GM10266 (cell line): ENCODE data around the gene ISCU.

Experiments
- DNase-seq: peaks from one replicate; pipeline ENCODE4 v3.0.0; 2012; ENCODE audit errors: extremely low spot score
- TF ChIP-seq, protein P1 (sequence below): IDR thresholded peaks from 2 replicates; pipeline ENCODE4 v1.5.1; 2012; ENCODE audit warnings: mild to moderate bottlenecking, low read depth; ENCODE audit not compliant: control insufficient read depth, insufficient read depth; ENCODE audit errors: missing control alignments

The ISCU gene

DNA sequence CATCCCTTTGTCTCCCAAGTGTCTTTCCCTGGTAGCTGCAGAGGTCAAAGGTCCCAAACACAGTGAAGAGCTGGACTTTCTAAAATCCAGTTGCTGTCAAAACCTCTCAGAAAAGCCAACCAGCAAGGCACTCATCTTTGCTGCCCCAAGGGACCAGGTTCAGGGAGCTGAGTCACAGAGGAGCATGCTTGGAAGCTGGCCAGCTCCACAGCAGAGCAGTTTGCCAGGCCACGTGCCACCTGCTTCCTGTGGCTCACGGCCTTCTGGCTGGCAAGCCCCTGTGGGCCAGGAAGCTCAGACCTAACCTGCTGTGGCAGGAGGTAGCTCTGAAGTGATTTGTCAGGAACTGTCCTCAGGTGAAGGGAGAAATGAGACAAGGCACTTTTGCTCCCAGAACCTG is 3.6 kb downstream of the ISCU start:
- DNase-seq, result no peak
- TF ChIP-seq, protein P1, sequence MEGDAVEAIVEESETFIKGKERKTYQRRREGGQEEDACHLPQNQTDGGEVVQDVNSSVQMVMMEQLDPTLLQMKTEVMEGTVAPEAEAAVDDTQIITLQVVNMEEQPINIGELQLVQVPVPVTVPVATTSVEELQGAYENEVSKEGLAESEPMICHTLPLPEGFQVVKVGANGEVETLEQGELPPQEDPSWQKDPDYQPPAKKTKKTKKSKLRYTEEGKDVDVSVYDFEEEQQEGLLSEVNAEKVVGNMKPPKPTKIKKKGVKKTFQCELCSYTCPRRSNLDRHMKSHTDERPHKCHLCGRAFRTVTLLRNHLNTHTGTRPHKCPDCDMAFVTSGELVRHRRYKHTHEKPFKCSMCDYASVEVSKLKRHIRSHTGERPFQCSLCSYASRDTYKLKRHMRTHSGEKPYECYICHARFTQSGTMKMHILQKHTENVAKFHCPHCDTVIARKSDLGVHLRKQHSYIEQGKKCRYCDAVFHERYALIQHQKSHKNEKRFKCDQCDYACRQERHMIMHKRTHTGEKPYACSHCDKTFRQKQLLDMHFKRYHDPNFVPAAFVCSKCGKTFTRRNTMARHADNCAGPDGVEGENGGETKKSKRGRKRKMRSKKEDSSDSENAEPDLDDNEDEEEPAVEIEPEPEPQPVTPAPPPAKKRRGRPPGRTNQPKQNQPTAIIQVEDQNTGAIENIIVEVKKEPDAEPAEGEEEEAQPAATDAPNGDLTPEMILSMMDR, result no peak

DNA sequence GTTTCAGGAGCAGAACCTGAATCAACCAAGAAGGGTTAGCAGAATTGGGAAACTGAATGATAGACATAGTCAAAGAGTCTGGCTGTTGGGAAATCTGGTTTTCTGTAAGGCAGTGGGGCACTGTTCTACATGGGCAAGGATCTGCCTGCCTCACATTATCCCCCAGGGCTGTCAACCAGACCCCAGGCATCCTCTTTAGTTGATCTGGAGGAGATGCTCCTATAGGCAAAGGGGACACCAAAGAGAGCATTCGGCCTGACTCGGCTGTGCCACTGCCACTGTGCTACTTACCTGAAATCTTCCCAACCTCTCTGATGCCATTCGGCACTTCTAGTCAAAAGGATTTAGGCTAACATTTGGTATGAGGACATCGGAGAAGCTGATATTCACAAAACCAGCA is 4.1 kb downstream of the ISCU start:
- no peak for DNase-seq
- TF ChIP-seq, protein P1, result no peak

DNA sequence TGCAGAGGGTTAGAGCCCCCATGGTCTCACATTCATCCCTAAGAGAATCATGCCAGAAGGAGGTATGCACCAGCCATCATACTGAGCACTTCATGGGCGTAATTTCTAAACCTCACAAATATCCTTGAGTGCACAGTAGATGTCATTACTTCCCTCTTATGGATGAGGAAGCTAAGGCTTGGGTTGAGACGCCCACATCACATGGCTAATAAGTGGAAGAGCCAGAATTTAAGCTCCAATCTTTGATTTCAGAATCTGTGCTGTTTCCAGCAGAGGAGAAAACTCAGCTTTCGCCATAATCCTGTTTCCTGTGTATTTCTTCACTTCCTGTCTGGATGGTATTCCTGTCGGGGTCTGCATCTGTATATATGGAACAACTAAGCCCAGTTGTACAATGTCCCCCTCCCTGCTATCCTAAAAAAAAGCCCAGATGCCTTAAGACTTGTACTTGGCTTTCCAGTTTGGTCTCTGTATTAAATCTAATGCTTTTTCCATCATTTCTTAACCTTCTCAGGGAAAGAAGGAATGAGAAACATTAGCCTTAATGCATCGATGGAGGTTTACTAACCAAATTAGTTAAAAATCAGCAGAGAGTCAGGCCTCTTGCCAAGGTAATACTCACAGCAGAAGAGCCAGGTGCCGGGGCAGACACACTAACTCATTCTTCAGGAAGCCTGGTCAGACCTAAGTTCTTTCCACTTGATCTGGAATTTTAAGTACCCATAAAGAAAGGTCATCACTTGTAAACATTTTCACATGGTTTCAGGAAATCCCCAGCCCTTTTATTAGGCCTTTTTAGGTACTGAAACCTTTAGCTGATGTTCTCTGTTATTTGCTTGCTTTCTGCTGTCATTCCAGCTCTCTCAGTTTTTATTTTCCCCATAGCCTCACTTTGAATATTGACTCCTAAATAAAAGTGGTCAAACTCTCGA is 5.3 kb downstream of the ISCU start:
- no peak for DNase-seq
- TF ChIP-seq, protein P1, result no peak

DNA sequence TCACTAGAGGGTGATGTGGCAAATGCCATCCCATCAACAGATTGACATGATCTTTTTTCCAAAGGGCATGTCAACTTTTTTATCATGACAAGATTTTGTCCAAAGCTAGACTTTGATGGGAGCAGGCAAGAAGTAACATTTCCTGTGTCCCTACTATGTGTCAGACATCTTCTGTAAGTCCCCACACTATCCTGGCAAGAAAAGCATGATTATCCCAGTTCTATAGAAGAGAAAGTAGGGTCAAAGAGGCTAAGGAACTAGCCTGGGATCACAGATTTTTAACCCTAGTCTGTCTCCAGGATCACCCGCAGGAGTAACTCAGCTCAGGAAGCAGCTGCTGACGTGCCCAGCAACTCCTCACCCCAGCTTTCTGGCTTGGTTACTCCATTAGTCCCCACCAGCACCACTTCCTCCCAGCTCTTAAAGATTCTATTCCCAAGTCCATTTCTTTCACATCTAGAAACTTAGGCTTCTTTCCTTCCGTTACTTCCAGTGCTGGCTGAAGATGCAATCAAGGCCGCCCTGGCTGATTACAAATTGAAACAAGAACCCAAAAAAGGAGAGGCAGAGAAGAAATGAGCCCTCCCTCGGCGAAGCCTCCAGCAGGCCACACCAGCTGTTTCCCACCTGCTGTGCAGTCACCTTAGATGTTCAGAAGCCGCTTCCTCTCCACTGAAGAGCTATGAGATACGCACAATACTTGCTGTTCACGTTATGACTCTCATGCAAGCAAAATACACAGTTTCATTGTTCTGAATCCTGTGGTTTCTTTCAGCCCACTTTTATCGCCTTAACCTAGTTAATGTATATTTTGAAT is 6.2 kb downstream of the ISCU start:
- DNase-seq, result peak; percentile 77

DNA sequence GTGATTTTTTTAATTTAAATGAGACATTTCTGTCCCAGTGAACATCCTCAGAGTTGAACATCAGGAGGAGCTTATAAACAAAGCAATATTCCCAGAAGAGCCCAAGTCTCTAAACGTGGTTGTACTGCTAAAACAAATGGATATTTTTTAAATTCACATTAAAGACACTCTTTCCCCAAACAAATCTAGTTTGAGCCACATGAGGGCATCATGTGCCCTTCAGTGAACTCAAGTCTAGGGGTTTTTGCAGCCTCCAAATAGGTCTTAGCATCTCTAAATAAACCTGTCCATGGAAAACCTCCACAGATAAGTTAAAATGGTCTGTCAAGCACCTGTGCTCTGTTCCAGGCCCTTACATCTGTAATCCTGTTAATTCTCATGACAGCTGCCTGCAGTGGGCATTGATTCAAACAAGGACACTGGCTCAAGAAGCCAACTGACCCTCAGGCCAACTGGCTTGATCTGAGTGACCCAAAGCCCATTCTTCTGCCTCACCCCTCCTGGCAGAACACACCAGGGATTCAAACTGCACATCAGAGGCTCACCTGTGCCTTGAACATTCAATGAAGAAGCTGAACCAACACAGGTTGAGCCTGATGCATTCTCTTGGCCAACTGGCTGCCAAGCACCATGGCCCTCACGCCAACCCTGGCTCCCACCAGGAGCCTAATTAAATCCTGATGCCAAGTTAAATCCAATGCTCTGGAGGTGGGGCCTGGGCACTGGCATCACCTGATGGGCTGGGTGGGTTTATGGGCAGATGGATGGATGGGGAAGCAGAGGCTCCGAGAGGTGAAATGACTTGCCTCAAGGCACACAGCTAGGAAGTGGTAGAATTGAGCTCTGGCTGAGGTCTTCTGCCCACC is 8.6 kb downstream of the ISCU start:
- TF ChIP-seq, protein P1, result peak; percentile 43
- DNase-seq, result no peak

More for the DNA sequence above, 6.2 kb downstream of the ISCU start:
- TF ChIP-seq, protein P1, result no peak

DNA sequence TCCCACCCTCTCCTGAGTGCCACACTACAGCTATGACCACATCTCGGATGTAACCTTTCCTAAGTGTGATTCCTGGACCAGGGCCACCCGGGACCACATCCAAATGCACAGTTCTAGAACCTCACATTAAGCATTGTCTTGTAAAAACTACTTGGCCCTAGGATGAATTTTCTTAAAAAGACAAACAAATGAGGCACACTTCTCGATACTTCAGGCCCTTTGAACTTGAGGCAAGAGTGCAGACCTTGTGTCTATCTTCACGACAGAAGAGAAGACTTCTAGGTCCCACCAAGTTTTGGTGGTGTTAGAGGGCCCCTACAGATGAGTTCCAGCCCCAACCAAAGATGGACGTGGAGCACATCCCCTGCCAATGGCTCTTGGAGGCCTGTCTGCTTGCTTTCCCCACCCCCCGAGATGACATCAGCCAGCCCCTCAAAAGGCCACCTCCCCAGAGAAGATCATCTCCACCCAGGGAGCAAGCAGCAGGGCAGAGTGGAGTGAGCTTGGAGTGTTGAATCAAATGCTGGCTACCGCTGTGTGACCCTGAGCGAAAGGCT is 9.3 kb downstream of the ISCU start:
- TF ChIP-seq, protein P1, result no peak
- DNase-seq, result no peak
